ENCODE data around the gene RIN1.
A peak's percentile ranks its signal among the peaks of the same experiment; 100 is the strongest.

RIN1 gene

DNA sequence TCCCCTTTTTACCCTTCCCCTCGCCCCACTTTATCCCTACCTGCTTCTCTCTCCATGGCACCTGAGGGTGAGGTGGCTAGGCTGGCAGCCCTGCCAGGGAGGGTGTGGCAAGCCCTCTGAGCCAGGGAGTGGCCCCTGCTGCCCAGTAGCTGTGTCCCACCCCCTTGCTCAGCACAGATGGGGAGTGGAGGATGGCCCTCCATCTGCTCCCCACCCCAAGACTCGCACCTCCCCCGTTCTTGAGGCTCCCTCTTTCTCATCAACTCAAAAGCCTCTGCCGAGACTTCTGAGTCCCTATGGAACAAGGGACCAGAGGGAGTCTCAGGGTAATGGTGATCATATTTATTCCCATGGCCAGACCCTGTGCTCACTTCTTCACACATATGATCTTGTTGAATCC is 42.9 kb downstream of the RIN1 start:
- Histone ChIP-seq H3K27me3 (ENCODE audit: control insufficient read depth, insufficient read depth, low read length, poor library complexity, severe bottlenecking) (peaks cover 48% of the 10 kb centered on the region), H3K27ac (ENCODE audit: insufficient read depth, low read depth, low read length, poor library complexity, severe bottlenecking) (no peak overlapping the region)
- WGBS, 2 experiments = 78 to 94% methylated on average over 4 of the region's 4 CpGs

DNA sequence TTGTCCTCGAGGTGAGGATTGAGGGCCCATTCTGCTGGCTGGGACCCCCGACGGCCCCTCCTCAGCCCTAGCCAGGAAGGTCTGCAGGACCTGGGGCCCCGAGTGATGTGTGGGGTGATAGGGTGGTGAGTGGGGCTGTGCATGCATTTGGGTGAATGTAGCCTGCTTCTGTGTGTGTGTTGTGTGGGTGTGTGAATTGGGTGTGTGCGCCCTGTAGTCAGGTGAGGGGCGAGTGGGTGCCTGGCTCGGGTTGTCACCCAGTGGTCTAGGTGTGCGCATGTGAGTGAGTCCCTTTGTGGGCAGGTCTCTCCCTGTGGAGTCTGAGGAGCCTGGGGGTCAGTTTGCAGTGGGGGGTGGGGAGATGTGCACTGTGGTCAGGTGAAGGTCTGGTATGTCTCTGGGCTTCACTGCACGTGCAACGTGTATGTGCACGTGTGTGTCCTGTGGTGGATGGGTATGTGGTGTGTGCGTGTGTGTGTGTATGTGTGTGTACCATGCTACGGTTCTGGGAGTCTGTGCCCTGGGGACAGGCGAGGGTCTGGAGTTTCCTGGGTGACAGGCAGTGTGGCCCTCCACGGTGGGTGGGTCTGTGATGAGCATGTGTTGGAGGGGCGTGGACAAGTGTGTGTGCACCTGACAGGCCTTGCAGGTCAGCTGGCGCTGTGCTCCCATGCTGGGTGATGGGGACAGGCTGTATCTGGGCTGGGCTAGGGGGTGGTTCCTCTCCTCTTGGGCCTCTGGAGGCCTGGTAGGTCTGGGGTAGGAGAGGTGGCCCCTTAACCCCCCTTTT is 43.5 kb downstream of the RIN1 start:
- Histone ChIP-seq H3K4me3 (ENCODE audit: insufficient read depth, low read depth, low read length) (peak overlapping the region; percentile 35), H3K36me3 (ENCODE audit: control insufficient read depth, insufficient read depth, low read length) (no peaks in the 10 kb centered on the region), H3K4me1 (ENCODE audit: control insufficient read depth, insufficient read depth, low read length) (peaks cover 19% of the 10 kb centered on the region), H3K9me3 (ENCODE audit: control insufficient read depth, low read length) (no peaks in the 10 kb centered on the region), H3K27me3 (ENCODE audit: control insufficient read depth, insufficient read depth, low read length, poor library complexity, severe bottlenecking) (peaks cover 48% of the 10 kb centered on the region), H3K27ac (ENCODE audit: insufficient read depth, low read depth, low read length, poor library complexity, severe bottlenecking) (no peak overlapping the region)
- WGBS, 2 experiments = 73 to 74% methylated on average over 17 of the region's 17 CpGs

More for the DNA sequence above, 42.9 kb downstream of the RIN1 start:
- no peaks in the 10 kb centered on the region for H3K9me3 ChIP-seq (ENCODE audit: control insufficient read depth, low read length)
- no peak overlapping the region for H3K4me3 ChIP-seq (ENCODE audit: insufficient read depth, low read depth, low read length)
- H3K36me3 ChIP-seq (ENCODE audit: control insufficient read depth, insufficient read depth, low read length) = no peaks in the 10 kb centered on the region
- H3K4me1 ChIP-seq (ENCODE audit: control insufficient read depth, insufficient read depth, low read length) = peaks cover 22% of the 10 kb centered on the region

DNA sequence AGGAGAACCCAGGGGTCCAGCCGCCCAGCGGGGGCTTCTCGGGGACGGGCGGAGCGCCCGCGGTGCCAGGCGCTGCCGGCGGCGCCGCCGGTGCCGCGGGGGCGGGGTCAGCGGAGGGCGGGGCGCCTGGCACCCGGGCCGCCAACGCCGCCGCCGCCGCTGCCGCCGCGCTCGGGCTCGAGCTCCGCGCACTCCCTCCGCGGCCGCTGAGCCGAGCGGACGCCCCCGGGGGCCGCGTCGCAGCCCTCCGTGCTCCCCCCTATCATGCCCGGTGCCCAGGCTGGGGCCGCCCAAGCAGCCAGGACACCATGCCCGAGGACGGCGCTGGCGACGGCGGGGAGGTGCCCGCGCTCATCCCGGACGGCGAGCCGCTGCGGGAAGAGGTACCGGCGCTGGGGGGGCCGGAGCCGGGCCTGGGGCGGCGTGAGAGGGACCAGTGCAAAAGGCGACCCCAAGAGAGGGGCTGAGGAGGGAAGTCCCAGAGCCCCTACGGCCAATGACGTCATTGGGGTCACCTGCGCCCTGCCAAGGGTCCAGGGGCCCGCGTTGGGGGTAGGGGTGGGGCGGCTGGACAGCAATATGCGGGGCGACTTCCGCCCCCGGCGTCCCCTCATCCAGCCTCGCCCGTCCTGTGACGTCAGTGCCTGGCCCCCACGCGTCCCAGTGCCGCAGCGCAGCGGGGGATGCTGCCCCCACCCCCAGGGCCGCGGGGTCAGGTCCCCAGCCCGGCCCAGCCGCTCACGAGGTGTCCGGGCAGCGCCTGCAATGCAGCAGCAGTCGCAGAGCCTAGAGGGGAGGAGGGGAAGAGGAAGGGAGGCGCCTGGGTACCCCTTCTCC is 44.3 kb downstream of the RIN1 start, which contains the start of gene TMEM151A:
TMEM151A (plus strand) TSS at position 189 of the 837 bp plus-strand sequence; CDS start at position 309, 120 bp downstream.
- no peak within 1 kb of the TSS for H3K27ac ChIP-seq (ENCODE audit: insufficient read depth, low read depth, low read length, poor library complexity, severe bottlenecking)
- peak within 1 kb of the TSS; percentile 35 for H3K4me3 ChIP-seq (ENCODE audit: insufficient read depth, low read depth, low read length)
- 2 to 3% methylated on average over 95 of the region's 95 CpGs for WGBS, 2 experiments

DNA sequence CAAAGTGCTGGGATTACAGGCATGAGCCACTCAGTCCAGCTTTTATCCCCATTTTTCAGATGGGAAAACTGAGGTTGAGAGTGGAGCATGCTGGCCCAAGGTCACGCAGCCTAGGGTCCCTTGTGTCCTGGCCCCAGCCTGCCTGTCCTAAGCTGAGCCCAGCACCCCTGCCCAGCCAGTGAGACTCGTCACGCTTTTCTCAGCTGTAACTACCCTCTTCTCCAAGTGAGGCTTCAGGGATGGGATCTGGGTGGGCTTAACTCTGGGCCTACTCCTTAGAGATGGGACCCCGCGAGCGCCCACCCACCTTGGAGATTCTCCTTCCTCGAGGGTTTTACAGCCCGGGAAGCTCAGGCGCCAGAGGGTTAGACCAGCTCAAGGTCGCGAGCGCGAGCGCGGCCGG is 44.9 kb downstream of the RIN1 start:
- H3K4me3 ChIP-seq (ENCODE audit: insufficient read depth, low read depth, low read length) = no peak overlapping the region
- H3K9me3 ChIP-seq (ENCODE audit: control insufficient read depth, low read length) = no peaks in the 10 kb centered on the region
- H3K27ac ChIP-seq (ENCODE audit: insufficient read depth, low read depth, low read length, poor library complexity, severe bottlenecking) = no peak overlapping the region
- H3K27me3 ChIP-seq (ENCODE audit: control insufficient read depth, insufficient read depth, low read length, poor library complexity, severe bottlenecking) = peaks cover 48% of the 10 kb centered on the region
- WGBS, 2 experiments = 18 to 20% methylated on average over 16 of the region's 16 CpGs
- no peaks in the 10 kb centered on the region for H3K36me3 ChIP-seq (ENCODE audit: control insufficient read depth, insufficient read depth, low read length)
- peaks cover 12% of the 10 kb centered on the region for H3K4me1 ChIP-seq (ENCODE audit: control insufficient read depth, insufficient read depth, low read length)

More for the DNA sequence above, 44.3 kb downstream of the RIN1 start, which contains the start of gene TMEM151A:
- Histone ChIP-seq H3K9me3 (ENCODE audit: control insufficient read depth, low read length) (no peaks in the 10 kb centered on the region), H3K27me3 (ENCODE audit: control insufficient read depth, insufficient read depth, low read length, poor library complexity, severe bottlenecking) (peaks cover 48% of the 10 kb centered on the region), H3K36me3 (ENCODE audit: control insufficient read depth, insufficient read depth, low read length) (no peaks in the 10 kb centered on the region), H3K4me1 (ENCODE audit: control insufficient read depth, insufficient read depth, low read length) (peaks cover 12% of the 10 kb centered on the region)

DNA sequence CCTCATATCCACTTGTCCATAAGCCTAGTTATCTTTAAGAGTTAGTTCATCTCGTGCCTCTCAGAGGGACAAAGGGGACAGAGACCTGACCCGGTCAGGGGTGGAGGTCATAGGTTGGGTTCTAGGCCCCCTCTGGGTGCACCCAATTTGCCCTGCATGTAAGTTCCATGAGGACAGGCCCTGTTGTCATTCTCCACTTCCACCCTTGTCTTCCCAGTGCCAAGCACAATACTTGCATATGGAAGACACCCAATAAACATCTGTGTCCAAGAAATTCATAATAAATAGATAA is 46.0 kb downstream of the RIN1 start:
- 80 to 93% methylated on average over 2 of the region's 2 CpGs for WGBS, 2 experiments
- H3K4me3 ChIP-seq (ENCODE audit: insufficient read depth, low read depth, low read length) = no peak overlapping the region
- no peak overlapping the region for H3K27ac ChIP-seq (ENCODE audit: insufficient read depth, low read depth, low read length, poor library complexity, severe bottlenecking)
- no peaks in the 10 kb centered on the region for H3K36me3 ChIP-seq (ENCODE audit: control insufficient read depth, insufficient read depth, low read length)
- no peaks in the 10 kb centered on the region for H3K9me3 ChIP-seq (ENCODE audit: control insufficient read depth, low read length)
- peaks cover 12% of the 10 kb centered on the region for H3K4me1 ChIP-seq (ENCODE audit: control insufficient read depth, insufficient read depth, low read length)
- peaks cover 48% of the 10 kb centered on the region for H3K27me3 ChIP-seq (ENCODE audit: control insufficient read depth, insufficient read depth, low read length, poor library complexity, severe bottlenecking)

DNA sequence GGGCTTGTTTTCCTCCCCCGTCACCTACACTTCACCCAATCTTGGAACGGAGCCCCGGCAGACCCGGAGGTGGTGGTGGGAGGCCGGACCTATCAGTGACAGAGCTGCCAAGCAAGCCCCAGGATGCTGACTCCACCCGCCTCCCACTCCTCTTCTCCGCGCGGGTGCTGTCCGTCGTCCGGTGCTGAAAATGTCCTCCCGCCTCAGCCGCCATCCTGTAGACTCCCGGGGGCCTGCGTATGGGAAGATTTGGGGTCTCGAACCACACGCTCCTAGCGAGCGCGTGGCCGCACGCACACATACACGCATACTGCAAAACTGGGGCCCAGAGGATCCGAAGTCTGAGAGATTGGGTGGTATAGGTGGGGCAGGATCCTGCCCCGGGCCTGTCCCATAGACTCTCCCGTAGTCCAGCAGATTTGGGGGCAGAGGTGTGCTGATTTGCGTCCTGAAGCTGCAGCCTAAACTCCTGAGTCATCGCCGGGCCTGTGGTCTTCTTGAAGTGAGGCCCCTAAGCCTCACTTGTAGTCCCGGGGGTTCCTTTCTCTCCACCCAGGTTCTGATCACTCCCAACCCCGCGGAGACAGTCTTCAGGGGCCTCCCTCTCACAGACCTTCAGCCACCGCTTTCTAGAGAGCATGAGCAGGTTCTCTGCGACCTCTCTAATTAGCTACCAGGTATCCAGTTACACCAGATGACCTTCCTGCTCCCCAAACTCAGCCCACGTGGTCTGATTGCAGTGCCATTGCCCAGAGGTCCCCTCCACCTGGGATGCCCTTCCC is 46.5 kb downstream of the RIN1 start:
- Histone ChIP-seq H3K4me3 (ENCODE audit: insufficient read depth, low read depth, low read length) (peak overlapping the region; percentile 69), H3K36me3 (ENCODE audit: control insufficient read depth, insufficient read depth, low read length) (no peaks in the 10 kb centered on the region), H3K27ac (ENCODE audit: insufficient read depth, low read depth, low read length, poor library complexity, severe bottlenecking) (peak overlapping the region; percentile 76), H3K4me1 (ENCODE audit: control insufficient read depth, insufficient read depth, low read length) (peaks cover 12% of the 10 kb centered on the region), H3K27me3 (ENCODE audit: control insufficient read depth, insufficient read depth, low read length, poor library complexity, severe bottlenecking) (peaks cover 48% of the 10 kb centered on the region), H3K9me3 (ENCODE audit: control insufficient read depth, low read length) (no peaks in the 10 kb centered on the region)
- WGBS, 2 experiments = 15 to 16% methylated on average over 34 to 36 of the region's 36 CpGs

DNA sequence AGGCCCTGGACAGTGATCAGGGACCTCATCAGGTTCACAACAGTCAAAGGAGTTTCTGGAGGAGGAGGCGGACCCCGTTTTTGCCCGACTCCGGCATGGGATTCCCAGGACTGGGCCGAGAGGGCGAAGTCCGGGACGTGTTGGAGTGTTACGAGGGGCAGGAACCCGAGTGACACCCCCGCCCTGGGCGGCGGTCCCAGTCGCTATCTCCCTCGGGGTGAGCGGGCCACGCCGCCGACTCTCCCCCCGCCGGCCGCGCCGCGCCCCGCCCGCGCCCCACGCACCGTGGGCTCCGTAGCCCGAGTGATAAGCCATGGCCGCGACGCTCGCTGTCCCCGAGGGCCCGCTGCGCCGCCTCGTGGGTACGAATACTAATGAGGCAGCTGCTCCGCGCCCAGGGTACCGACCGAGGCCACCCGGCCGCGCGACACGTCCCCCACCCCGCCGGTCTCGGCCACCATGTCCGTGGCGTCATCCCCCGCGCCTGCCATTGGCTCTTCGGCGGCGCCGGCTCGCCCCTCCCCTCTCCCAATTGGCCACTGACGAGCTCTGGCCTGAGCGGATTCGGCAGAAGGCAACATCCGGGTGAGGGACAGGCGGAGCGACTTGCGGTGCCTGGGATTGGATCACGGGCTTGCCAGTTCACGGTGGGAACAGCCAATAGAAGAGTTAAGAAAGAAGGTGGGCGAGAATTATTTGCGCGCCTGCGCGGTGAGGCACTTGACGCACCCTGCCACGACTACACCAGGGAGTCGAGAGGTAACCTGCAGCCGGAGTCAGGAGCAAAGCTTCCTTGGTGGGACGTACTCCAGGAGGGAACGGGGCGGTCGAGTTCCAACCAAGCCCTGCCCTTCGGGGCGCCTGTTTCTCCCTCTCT is 47.3 kb downstream of the RIN1 start, which contains the start of gene YIF1A:
YIF1A (minus strand) TSS at position 473 of the 877 bp plus-strand sequence; CDS start at position 315, 158 bp downstream.
- Histone ChIP-seq H3K27ac (ENCODE audit: insufficient read depth, low read depth, low read length, poor library complexity, severe bottlenecking) (peak within 1 kb of the TSS; percentile 76), H3K4me3 (ENCODE audit: insufficient read depth, low read depth, low read length) (peak within 1 kb of the TSS; percentile 69), H3K36me3 (ENCODE audit: control insufficient read depth, insufficient read depth, low read length) (peaks cover 2% of the 10 kb centered on the region), H3K4me1 (ENCODE audit: control insufficient read depth, insufficient read depth, low read length) (peaks cover 12% of the 10 kb centered on the region), H3K9me3 (ENCODE audit: control insufficient read depth, low read length) (no peaks in the 10 kb centered on the region), H3K27me3 (ENCODE audit: control insufficient read depth, insufficient read depth, low read length, poor library complexity, severe bottlenecking) (peaks cover 43% of the 10 kb centered on the region)
- 0% methylated on average over 87 of the region's 87 CpGs for WGBS, 2 experiments

DNA sequence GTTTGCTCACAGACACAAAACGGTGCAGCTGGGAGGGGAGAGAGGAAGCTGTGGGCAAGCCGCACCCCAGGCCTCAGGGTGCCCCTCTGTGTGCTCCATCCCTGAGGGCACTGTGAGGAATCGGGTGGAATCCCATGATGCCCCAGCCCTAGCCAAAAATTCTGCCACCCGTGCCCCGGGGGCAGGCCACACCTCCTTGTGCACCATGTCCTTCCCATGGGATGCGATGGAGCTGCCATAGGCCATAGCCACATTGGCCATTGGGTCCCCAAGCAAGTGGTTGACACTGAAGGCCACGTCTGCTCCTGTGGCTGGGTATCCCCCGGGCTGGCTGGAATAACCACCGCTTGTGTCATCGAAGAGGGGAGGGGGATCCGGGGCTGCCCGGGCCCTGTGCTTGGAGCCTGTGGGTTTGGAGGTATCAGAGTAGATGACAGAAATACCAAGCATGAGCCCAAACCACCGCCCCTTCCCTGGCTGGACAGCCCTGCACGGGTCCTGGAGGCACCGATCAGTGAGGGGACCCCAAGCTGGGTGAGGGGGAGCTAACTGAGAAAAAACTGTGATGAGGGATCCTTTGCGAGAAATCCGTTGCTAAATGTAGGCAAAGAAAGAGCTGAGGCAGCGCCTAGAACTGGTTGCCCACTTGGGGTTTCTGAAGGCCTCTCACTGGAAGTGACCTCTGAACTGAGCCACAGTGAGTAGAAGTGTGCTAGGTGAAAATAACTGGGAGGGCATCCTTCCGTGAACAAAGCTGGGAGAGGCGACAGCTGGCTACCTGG is 48.2 kb downstream of the RIN1 start:
- H3K4me3 ChIP-seq (ENCODE audit: insufficient read depth, low read depth, low read length) = peak overlapping the region; percentile 69
- H3K36me3 ChIP-seq (ENCODE audit: control insufficient read depth, insufficient read depth, low read length) = peaks cover 9% of the 10 kb centered on the region
- WGBS, 2 experiments = 59 to 60% methylated on average over 20 of the region's 20 CpGs
- peaks cover 12% of the 10 kb centered on the region for H3K4me1 ChIP-seq (ENCODE audit: control insufficient read depth, insufficient read depth, low read length)
- H3K27me3 ChIP-seq (ENCODE audit: control insufficient read depth, insufficient read depth, low read length, poor library complexity, severe bottlenecking) = peaks cover 34% of the 10 kb centered on the region
- H3K27ac ChIP-seq (ENCODE audit: insufficient read depth, low read depth, low read length, poor library complexity, severe bottlenecking) = peak overlapping the region; percentile 50
- no peaks in the 10 kb centered on the region for H3K9me3 ChIP-seq (ENCODE audit: control insufficient read depth, low read length)
